H1 (cell line): ENCODE measurements around the gene PHOSPHO2. TPM values are rescaled to one million over a fixed set of nuclear protein-coding genes. Genes with fewer than 3 reads are reported as not detected.

Source experiments
- CTCF ChIA-PET: fragments of 300-600 bp; sonication (Branson Sonifier 250); formaldehyde crosslinking; loops from one replicate; lab custom pipeline; 2021; ENCODE audit not compliant: partially characterized antibody; lab: Charles Lee
- POLR2A ChIA-PET: fragments of 300-600 bp; sonication (Branson Sonifier 250); formaldehyde crosslinking; loops from one replicate; lab custom pipeline; 2021; ENCODE audit warnings: inconsistent platforms; ENCODE audit not compliant: partially characterized antibody; lab: Charles Lee
- DNase-seq, 2 experiments: peaks; one replicate each; pipeline versions ENCODE4 v3.0.0 to v3.0.0-alpha.2; 2010 to 2022; ENCODE audit warnings: low spot score in 2 of 2, low read depth in 1 of 2, mixed read lengths in 1 of 2
- FAIRE-seq: peaks from 2 replicates; lab custom pipeline; 2011; peaks lifted over from hg19 to GRCh38; lab: Jason Lieb, UNC
- H2AFZ ChIP-seq: 2 replicates; pipeline ENCODE4 v1.8.1; 2012; ENCODE audit warnings: low read length, inconsistent platforms
- H2AK5ac ChIP-seq: 2 replicates; pipeline ENCODE4 v1.6.1; 2013; ENCODE audit warnings: low read depth, low read length
- H2BK120ac ChIP-seq: replicated peaks from 2 replicates; pipeline ENCODE3; 2013; ENCODE audit warnings: low read depth, low read length, inconsistent platforms
- H2BK12ac ChIP-seq: 2 replicates; pipeline ENCODE4 v1.6.1; 2013; ENCODE audit warnings: low read depth, low read length
- H2BK15ac ChIP-seq: 2 replicates; pipeline ENCODE4 v1.6.1; 2013; ENCODE audit warnings: low read length
- H2BK20ac ChIP-seq: 2 replicates; pipeline ENCODE4 v1.6.1; 2013; ENCODE audit warnings: low read length
- H2BK5ac ChIP-seq: 2 replicates; pipeline ENCODE4 v1.6.1; 2013; ENCODE audit warnings: low read depth, low read length
- H3K14ac ChIP-seq: 2 replicates; pipeline ENCODE4 v1.6.1; 2013; ENCODE audit warnings: inconsistent platforms; ENCODE audit not compliant: insufficient read length
- H3K18ac ChIP-seq: 2 replicates; pipeline ENCODE4 v1.6.1; 2013; ENCODE audit warnings: low read length; ENCODE audit errors: extremely low read depth
- H3K23ac ChIP-seq: 2 replicates; pipeline ENCODE4 v1.6.1; 2013; ENCODE audit warnings: inconsistent platforms; ENCODE audit not compliant: insufficient read length
- H3K23me2 ChIP-seq: 2 replicates; pipeline ENCODE4 v1.6.1; 2013; ENCODE audit warnings: low read depth, low read length
- H3K27ac ChIP-seq: 2 replicates; pipeline ENCODE4 v1.6.1; 2011; ENCODE audit warnings: low read depth, low read length, inconsistent platforms
- H3K27me3 ChIP-seq, 4 experiments: replicated peaks in 1 of 4; 1 replicate in 1 of 4; 2 replicates in 3 of 4; pipeline versions ENCODE4 v1.6.1 to v1.8.1; 2011 to 2013; ENCODE audit warnings: low read length in 3 of 4, mild to moderate bottlenecking in 3 of 4, inconsistent platforms in 2 of 4, mixed read lengths in 2 of 4, moderate library complexity in 1 of 4; ENCODE audit not compliant: control insufficient read depth in 3 of 4, insufficient read depth in 3 of 4; ENCODE audit errors: extremely low read depth in 1 of 4
- H3K36me3 ChIP-seq, 4 experiments: 2 replicates each; pipeline versions ENCODE4 v1.6.1 to v1.8.1; 2011 to 2013; ENCODE audit warnings: mild to moderate bottlenecking in 4 of 4, low read length in 3 of 4, moderate library complexity in 2 of 4, control low read depth in 1 of 4, inconsistent platforms in 1 of 4; ENCODE audit not compliant: insufficient read depth in 4 of 4, control insufficient read depth in 2 of 4
- H3K4ac ChIP-seq: replicated peaks from 2 replicates; pipeline ENCODE3; 2013; ENCODE audit warnings: low read length, low read depth, mixed read lengths, inconsistent platforms; ENCODE audit not compliant: insufficient read length
- H3K4me1 ChIP-seq, 4 experiments: replicated peaks in 1 of 4; 1 replicate in 1 of 4; 2 replicates in 3 of 4; pipeline versions ENCODE4 v1.6.1 to v1.8.1; 2011 to 2013; ENCODE audit warnings: low read length in 3 of 4, inconsistent platforms in 2 of 4, mixed read lengths in 1 of 4; ENCODE audit not compliant: insufficient read depth in 4 of 4, control insufficient read depth in 3 of 4
- H3K4me2 ChIP-seq, 2 experiments: 2 replicates each; pipeline versions ENCODE4 v1.6.1 to v1.8.1; 2011 to 2013; ENCODE audit warnings: low read depth in 2 of 2, low read length in 2 of 2, control low read depth in 1 of 2, inconsistent platforms in 1 of 2, mild to moderate bottlenecking in 1 of 2; ENCODE audit not compliant: insufficient read depth in 1 of 2
- H3K4me3 ChIP-seq, 4 experiments: fragments of 200-600, 300-600 bp in 1 of 4; sonication (generic), shearing (Covaris generic), sonication (Bioruptor Twin) in 1 of 4; 2 replicates each; pipeline versions ENCODE4 v1.5.1 to v1.8.1; 2011 to 2016; ENCODE audit warnings: low read length in 4 of 4, low read depth in 3 of 4, control low read depth in 2 of 4, inconsistent platforms in 2 of 4, mild to moderate bottlenecking in 2 of 4, mixed read lengths in 1 of 4, moderate library complexity in 1 of 4; ENCODE audit not compliant: insufficient read depth in 2 of 4; ENCODE audit errors: extremely low read depth in 1 of 4
- H3K56ac ChIP-seq: replicated peaks from 2 replicates; pipeline ENCODE3; 2013; ENCODE audit warnings: low read depth, mild to moderate bottlenecking, mixed read lengths, low read length, inconsistent platforms; ENCODE audit not compliant: insufficient read length
- H3K79me1 ChIP-seq: 2 replicates; pipeline ENCODE4 v1.6.1; 2013; ENCODE audit warnings: low read depth, low read length, control low read depth
- H3K79me2 ChIP-seq, 2 experiments: 2 replicates each; pipeline versions ENCODE4 v1.6.1 to v1.8.1; 2012 to 2013; ENCODE audit warnings: low read length in 2 of 2, mild to moderate bottlenecking in 2 of 2, inconsistent platforms in 1 of 2; ENCODE audit not compliant: insufficient read depth in 2 of 2, control insufficient read depth in 1 of 2
- H3K9ac ChIP-seq, 4 experiments: replicated peaks in 1 of 4; 1 replicate in 1 of 4; 2 replicates in 3 of 4; pipeline versions ENCODE4 v1.6.1 to v1.8.1; 2011 to 2013; ENCODE audit warnings: low read depth in 3 of 4, low read length in 3 of 4, control low read depth in 2 of 4, mild to moderate bottlenecking in 2 of 4, moderate library complexity in 2 of 4, inconsistent platforms in 1 of 4; ENCODE audit errors: extremely low read depth in 1 of 4
- H3K9me3 ChIP-seq, 2 experiments: 2 replicates each; pipeline versions ENCODE4 v1.6.1 to v1.8.1; 2012 to 2013; ENCODE audit warnings: mild to moderate bottlenecking in 2 of 2, moderate library complexity in 2 of 2, control low read depth in 1 of 2, inconsistent platforms in 1 of 2, low read depth in 1 of 2, low read length in 1 of 2, mixed read lengths in 1 of 2; ENCODE audit not compliant: insufficient read depth in 2 of 2
- H4K20me1 ChIP-seq, 2 experiments: replicated peaks in 1 of 2; 2 replicates each; pipeline versions ENCODE3 to v1.8.1; 2011 to 2013; ENCODE audit warnings: inconsistent platforms in 2 of 2, low read length in 2 of 2, mild to moderate bottlenecking in 1 of 2; ENCODE audit not compliant: insufficient read depth in 2 of 2, control insufficient read depth in 1 of 2
- H4K5ac ChIP-seq: 2 replicates; pipeline ENCODE4 v1.6.1; 2013; ENCODE audit warnings: low read length, low read depth, mixed read lengths, inconsistent platforms; ENCODE audit not compliant: insufficient read length
- H4K8ac ChIP-seq: 2 replicates; pipeline ENCODE4 v1.8.0; 2013; ENCODE audit warnings: mild to moderate bottlenecking, moderate library complexity, low read length, inconsistent platforms; ENCODE audit not compliant: insufficient read depth; ENCODE audit errors: extremely low read depth
- H4K91ac ChIP-seq: replicated peaks from 2 replicates; pipeline ENCODE3; 2013; ENCODE audit warnings: low read length, mixed read lengths, inconsistent platforms; ENCODE audit not compliant: insufficient read length
- CBX8 ChIP-seq: fragments of 300-800, 300-1000 bp; sonication (generic); IDR thresholded peaks from 2 replicates; pipeline ENCODE4 v1.7.1; 2016; ENCODE audit warnings: low read depth, low read length, borderline replicate concordance
- EGR1 ChIP-seq: IDR thresholded peaks from 2 replicates; pipeline ENCODE4 v1.6.1; 2011; ENCODE audit warnings: low read depth, low read length, borderline replicate concordance
- HDAC6 ChIP-seq: IDR thresholded peaks from one replicate; pipeline ENCODE4 v1.7.1; 2012; ENCODE audit warnings: low read depth, mild to moderate bottlenecking, inconsistent platforms, low read length, moderate library complexity
- JUN ChIP-seq: IDR thresholded peaks from 2 replicates; pipeline ENCODE4 v1.6.1; 2011; ENCODE audit warnings: low read depth, mild to moderate bottlenecking, improper control_type of control experiment, low read length
- NANOG ChIP-seq: IDR thresholded peaks from 2 replicates; pipeline ENCODE4 v1.6.1; 2011; ENCODE audit warnings: low read length, low read depth, mild to moderate bottlenecking, inconsistent platforms; ENCODE audit not compliant: insufficient read depth, poor library complexity, severe bottlenecking
- RAD21 ChIP-seq, 2 experiments: IDR thresholded peaks in 1 of 2; conservative IDR thresholded peaks in 1 of 2; 2 replicates each; pipeline ENCODE4 v1.6.1; 2011; ENCODE audit warnings: low read depth in 2 of 2, low read length in 2 of 2, improper control_type of control experiment in 1 of 2, inconsistent platforms in 1 of 2, mild to moderate bottlenecking in 1 of 2, moderate library complexity in 1 of 2
- SAP30 ChIP-seq: fragments of 300-600 bp; sonication (generic); IDR thresholded peaks from 2 replicates; pipeline ENCODE4 v1.7.1; 2012; ENCODE audit warnings: low read length, moderate library complexity, mild to moderate bottlenecking, inconsistent platforms; ENCODE audit not compliant: insufficient read depth, insufficient replicate concordance
- SRF ChIP-seq: IDR thresholded peaks from 2 replicates; pipeline ENCODE4 v1.6.1; 2011; ENCODE audit warnings: mild to moderate bottlenecking, low read depth, low read length, moderate library complexity
- TBP ChIP-seq: IDR thresholded peaks from 2 replicates; pipeline ENCODE4 v1.6.1; 2011; ENCODE audit warnings: low read depth, low read length, improper control_type of control experiment
- YY1 ChIP-seq: IDR thresholded peaks from 2 replicates; pipeline ENCODE4 v1.6.1; 2011; ENCODE audit warnings: low read depth, mild to moderate bottlenecking, low read length
- WGBS, 2 experiments: shearing (Covaris generic) in 1 of 2; methylation state at CpG; one replicate each; pipeline versions ENCODE4 v1.1.6 to v1.1.7; 2013 to 2015; ENCODE audit warnings: low lambda C conversion rate in 2 of 2, mixed read lengths in 2 of 2, inconsistent platforms in 1 of 2, low coverage in 1 of 2, missing lambda C conversion rate in 1 of 2; ENCODE audit not compliant: insufficient replicate concordance in 2 of 2, insufficient coverage in 1 of 2, insufficient read length in 1 of 2; ENCODE audit errors: extremely low coverage in 1 of 2, missing lambda C conversion rate in 1 of 2; 5-methylcytosine and 5-hydroxymethylcytosine counted together
- polyA plus RNA-seq, 7 experiments: library from polyadenylated mRNA; depleted of rRNA in 3 of 7; stranded (reverse) in 5 of 7; unstranded in 2 of 7; fragments of >200 nt in 5 of 7; fragments of 200-250 nt in 2 of 7; gene quantifications; 1 replicate in 5 of 7; 2 replicates in 1 of 7; 4 replicates in 1 of 7; pipeline versions ENCODE4 v1.2.1 to v1.2.3, GENCODE V29; 2011 to 2013; ENCODE audit warnings: missing spikeins in 2 of 7, mixed read lengths in 2 of 7
- total RNA-seq: library from RNA; stranded (reverse); fragmentation: NEBNext Ultra II Directional; extraction: Animal tissue kit (Norgen Biotek cat#: 25700); gene quantifications from 2 replicates; pipeline ENCODE4 v1.2.1, GENCODE V29; 2021
- TF ChIP-seq, protein P1 (sequence below): IDR thresholded peaks from 2 replicates; pipeline ENCODE4 v1.6.1; 2012; ENCODE audit warnings: low read length, inconsistent platforms

The PHOSPHO2 gene
- total and polyA plus RNA-seq, 2 of the 8 experiments (the other 6 are each of a cell fraction or from before 2014, with no cell fraction given) = 2.4 to 8.5 TPM

DNA sequence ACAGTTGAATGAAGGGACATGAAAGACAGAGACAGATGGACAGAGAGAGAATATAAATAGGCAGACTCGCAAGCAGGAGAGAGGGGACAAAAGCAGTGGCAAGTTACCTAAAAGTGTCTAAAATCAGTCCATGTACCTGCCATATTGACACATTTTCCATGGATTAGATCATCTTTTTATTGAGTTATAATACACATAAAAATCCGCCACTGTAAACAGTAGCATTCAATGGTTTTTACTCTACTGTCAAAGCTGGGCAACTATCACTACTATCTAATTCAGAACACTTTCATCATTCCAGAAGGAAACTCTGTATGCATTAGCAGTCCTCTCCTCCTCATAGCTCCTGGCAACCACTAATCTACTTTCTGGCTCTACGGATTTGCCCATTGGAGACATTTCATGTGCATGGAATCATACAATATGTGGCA, 10.1 kb upstream of the PHOSPHO2 start:
- no peak overlapping the region for H2BK20ac ChIP-seq
- H3K79me1 ChIP-seq = no peaks in the 10 kb centered on the region
- no peak overlapping the region for H2BK15ac ChIP-seq
- no peak for FAIRE-seq
- no peak overlapping the region for H3K14ac ChIP-seq
- no peaks in the 10 kb centered on the region; a peak in 1 of 7 replicates for H3K27me3 ChIP-seq
- H4K8ac ChIP-seq = no peak overlapping the region
- CTCF ChIA-PET = no interaction called here
- H3K23me2 ChIP-seq = no peaks in the 10 kb centered on the region
- H2BK120ac ChIP-seq = no peak overlapping the region
- H3K9ac ChIP-seq = no peak overlapping the region
- WGBS, 2 experiments = 73% methylated on average over 3 of the region's 3 CpGs; no CpG with 5 or more reads in 1 of the 2 experiments
- H3K4me1 ChIP-seq = peaks cover 0 to 5% (median under 1%) of the 10 kb centered on the region in 4 experiments; a peak in 2 of 7 replicates
- H4K5ac ChIP-seq = no peak overlapping the region
- H3K9me3 ChIP-seq = peaks cover 0 to 2% of the 10 kb centered on the region in 2 experiments; a peak in 1 of 4 replicates
- H2AFZ ChIP-seq = no peak overlapping the region
- H2AK5ac ChIP-seq = no peak overlapping the region
- no peaks in the 10 kb centered on the region for H3K79me2 ChIP-seq
- H3K56ac ChIP-seq = no peak overlapping the region
- POLR2A ChIA-PET = interaction anchor here (1.4 to 1.7 kb wide), 2 partner anchors 10 to 21 kb away, joined by 3 to 5 read pairs; partner anchors contain the start of genes CFAP210 and PHOSPHO2
- H3K23ac ChIP-seq = no peak overlapping the region
- H3K18ac ChIP-seq = no peak overlapping the region
- no peak overlapping the region for H3K4ac ChIP-seq
- no peaks in the 10 kb centered on the region for H4K20me1 ChIP-seq
- H3K27ac ChIP-seq = no peak overlapping the region
- no peak for DNase-seq
- H4K91ac ChIP-seq = no peak overlapping the region
- no peak overlapping the region for H2BK12ac ChIP-seq
- no peak overlapping the region for H3K4me2 ChIP-seq
- no peak overlapping the region for H3K4me3 ChIP-seq
- no peaks in the 10 kb centered on the region; a peak in 1 of 8 replicates for H3K36me3 ChIP-seq
- no peak overlapping the region for H2BK5ac ChIP-seq
- TF ChIP-seq, protein P1, sequence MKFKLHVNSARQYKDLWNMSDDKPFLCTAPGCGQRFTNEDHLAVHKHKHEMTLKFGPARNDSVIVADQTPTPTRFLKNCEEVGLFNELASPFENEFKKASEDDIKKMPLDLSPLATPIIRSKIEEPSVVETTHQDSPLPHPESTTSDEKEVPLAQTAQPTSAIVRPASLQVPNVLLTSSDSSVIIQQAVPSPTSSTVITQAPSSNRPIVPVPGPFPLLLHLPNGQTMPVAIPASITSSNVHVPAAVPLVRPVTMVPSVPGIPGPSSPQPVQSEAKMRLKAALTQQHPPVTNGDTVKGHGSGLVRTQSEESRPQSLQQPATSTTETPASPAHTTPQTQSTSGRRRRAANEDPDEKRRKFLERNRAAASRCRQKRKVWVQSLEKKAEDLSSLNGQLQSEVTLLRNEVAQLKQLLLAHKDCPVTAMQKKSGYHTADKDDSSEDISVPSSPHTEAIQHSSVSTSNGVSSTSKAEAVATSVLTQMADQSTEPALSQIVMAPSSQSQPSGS = no peak
- TF ChIP-seq SRF (no peak), RAD21 (IDR thresholded peaks at IDR 0.05 in 1 of 2, conservative IDR thresholded peaks at IDR 0.05 in 1 of 2; ENCODE audit: low read depth in 2 of 2, low read length in 2 of 2) (no peak), TBP (no peak), YY1 (no peak), JUN (no peak), NANOG (no peak), CBX8 (no peak), SAP30 (no peak), HDAC6 (no peak), EGR1 (no peak)
